HS-27A (cell line): ENCODE data around the gene SYCP2L.
"Not testable (repeated sequence)": the region's sequence is repeated elsewhere in the genome, so short reads cannot be mapped to it uniquely, and the experiment has no call there.

ENCODE experiments used
- DNase-seq: peaks from one replicate; pipeline ENCODE4 v3.0.0-alpha.2; 2012; ENCODE audit warnings: low read depth, missing footprints

SYCP2L gene

GRCh38 chr6:10957414-10957886 lies 70.6 kb downstream of the SYCP2L start:
- no peak for DNase-seq

- DNase-seq, result no peak
Measured at GRCh38 chr6:10960171-10960570, 73.3 kb downstream of the SYCP2L start.

- no peak for DNase-seq
Measured at GRCh38 chr6:10961837-10962236, 75.0 kb downstream of the SYCP2L start.

GRCh38 chr6:10962673-10963072 lies 75.8 kb downstream of the SYCP2L start:
- no peak for DNase-seq

GRCh38 chr6:10963113-10963512 lies 76.3 kb downstream of the SYCP2L start:
- DNase-seq, result no peak

GRCh38 chr6:10964684-10965083 lies 77.8 kb downstream of the SYCP2L start:
- no peak for DNase-seq

GRCh38 chr6:10968776-10969175 lies 81.9 kb downstream of the SYCP2L start:
- peak; percentile 79 for DNase-seq

GRCh38 chr6:10970731-10971130 lies 83.9 kb downstream of the SYCP2L start:
- DNase-seq, result no peak

GRCh38 chr6:10972196-10972595 lies 85.3 kb downstream of the SYCP2L start:
- DNase-seq, result no peak

GRCh38 chr6:10976571-10976970 lies 89.7 kb downstream of the SYCP2L start:
- no peak for DNase-seq

GRCh38 chr6:10977231-10977968 lies 90.5 kb downstream of the SYCP2L start:
- DNase-seq, result no peak

- no peak for DNase-seq
Measured at GRCh38 chr6:10979603-10980002, 92.8 kb downstream of the SYCP2L start.

GRCh38 chr6:10981409-10981808 lies 94.6 kb downstream of the SYCP2L start:
- no peak for DNase-seq

- not testable (repeated sequence) for DNase-seq
Measured at GRCh38 chr6:10984959-10985358, 98.1 kb downstream of the SYCP2L start.

GRCh38 chr6:10989587-10989986 lies 102.7 kb downstream of the SYCP2L start:
- DNase-seq, result no peak

- DNase-seq, result no peak
Measured at GRCh38 chr6:10991115-10991514, 104.3 kb downstream of the SYCP2L start.

- no peak for DNase-seq
Measured at GRCh38 chr6:10993896-10994295, 107.0 kb downstream of the SYCP2L start.

- no peak for DNase-seq
Measured at GRCh38 chr6:10995114-10995707, 108.4 kb downstream of the SYCP2L start.

GRCh38 chr6:10999994-11000393 lies 113.1 kb downstream of the SYCP2L start:
- DNase-seq, result no peak

- DNase-seq, result no peak
Measured at GRCh38 chr6:11002176-11002575, 115.3 kb downstream of the SYCP2L start.

- DNase-seq, result not testable (repeated sequence)
Measured at GRCh38 chr6:11003297-11003696, 116.4 kb downstream of the SYCP2L start.

GRCh38 chr6:11006061-11006460 lies 119.2 kb downstream of the SYCP2L start:
- no peak for DNase-seq

GRCh38 chr6:11007715-11008608 lies 121.1 kb downstream of the SYCP2L start:
- peak; percentile 61 for DNase-seq
